ENCODE results near the gene SP5. TPM values are rescaled to one million over a fixed set of nuclear protein-coding genes. Genes with fewer than 3 reads are reported as not detected.

SP5 gene
- total and polyA plus RNA-seq, 9 of the 15 experiments (the other 6 are each of a cell fraction or from before 2014, with no cell fraction given), result 0.03 to 1.7 (median 0.16) TPM; not detected in 1

- TF ChIP-seq, protein P1, sequence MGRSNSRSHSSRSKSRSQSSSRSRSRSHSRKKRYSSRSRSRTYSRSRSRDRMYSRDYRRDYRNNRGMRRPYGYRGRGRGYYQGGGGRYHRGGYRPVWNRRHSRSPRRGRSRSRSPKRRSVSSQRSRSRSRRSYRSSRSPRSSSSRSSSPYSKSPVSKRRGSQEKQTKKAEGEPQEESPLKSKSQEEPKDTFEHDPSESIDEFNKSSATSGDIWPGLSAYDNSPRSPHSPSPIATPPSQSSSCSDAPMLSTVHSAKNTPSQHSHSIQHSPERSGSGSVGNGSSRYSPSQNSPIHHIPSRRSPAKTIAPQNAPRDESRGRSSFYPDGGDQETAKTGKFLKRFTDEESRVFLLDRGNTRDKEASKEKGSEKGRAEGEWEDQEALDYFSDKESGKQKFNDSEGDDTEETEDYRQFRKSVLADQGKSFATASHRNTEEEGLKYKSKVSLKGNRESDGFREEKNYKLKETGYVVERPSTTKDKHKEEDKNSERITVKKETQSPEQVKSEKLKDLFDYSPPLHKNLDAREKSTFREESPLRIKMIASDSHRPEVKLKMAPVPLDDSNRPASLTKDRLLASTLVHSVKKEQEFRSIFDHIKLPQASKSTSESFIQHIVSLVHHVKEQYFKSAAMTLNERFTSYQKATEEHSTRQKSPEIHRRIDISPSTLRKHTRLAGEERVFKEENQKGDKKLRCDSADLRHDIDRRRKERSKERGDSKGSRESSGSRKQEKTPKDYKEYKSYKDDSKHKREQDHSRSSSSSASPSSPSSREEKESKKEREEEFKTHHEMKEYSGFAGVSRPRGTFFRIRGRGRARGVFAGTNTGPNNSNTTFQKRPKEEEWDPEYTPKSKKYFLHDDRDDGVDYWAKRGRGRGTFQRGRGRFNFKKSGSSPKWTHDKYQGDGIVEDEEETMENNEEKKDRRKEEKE (IDR thresholded peaks at IDR 0.05; ENCODE audit: borderline replicate concordance in 1 of 2, control insufficient read depth in 1 of 2, low read depth in 2 of 2, low read length in 1 of 2), result no peak
- TF ChIP-seq ZNF384 (IDR thresholded peaks at IDR 0.05; ENCODE audit: low read depth, low read length), result no peak
- TF ChIP-seq ARHGAP35 (IDR thresholded peaks at IDR 0.05; ENCODE audit: partially characterized antibody), result no peak
- TF ChIP-seq ZBTB1 (CRISPR knock-in tag; IDR thresholded peaks at IDR 0.05; ENCODE audit: borderline replicate concordance, low read depth), result no peak
- TF ChIP-seq ZFX (CRISPR knock-in tag; IDR thresholded peaks at IDR 0.05), result no peak
- TF ChIP-seq U2AF2 (optimal IDR thresholded peaks at IDR 0.05; ENCODE audit: low read depth, low read length), result no peak
- TF ChIP-seq ZNF431 (CRISPR knock-in tag; IDR thresholded peaks at IDR 0.05), result no peak
Measured at GRCh38 chr2:170681311-170681710, 33.8 kb upstream of the SP5 start (continued).

- H3K27ac ChIP-seq (ENCODE audit: extremely low read depth, low read depth, low read length), result no peak overlapping the region
- no peaks in the 10 kb centered on the region; a peak in 1 of 5 replicates for H3K4me1 ChIP-seq (replicated peaks in 1 of 2; ENCODE audit: control insufficient read depth in 2 of 2, insufficient read depth in 2 of 2, low read length in 2 of 2)
- TF ChIP-seq HIVEP1 (CRISPR knock-in tag; IDR thresholded peaks at IDR 0.05) (no peak), CAMTA2 (CRISPR knock-in tag; conservative IDR thresholded peaks at IDR 0.05) (no peak), RAD21 (CRISPR knock-in tag; conservative IDR thresholded peaks at IDR 0.05 in 1 of 2, IDR thresholded peaks at IDR 0.05 in 1 of 2) (peak in 1 of 2 experiments; percentile 27; a peak in 1 of 4 replicates), ZNF785 (CRISPR knock-in tag; IDR thresholded peaks at IDR 0.05) (no peak), ZZZ3 (IDR thresholded peaks at IDR 0.05) (no peak), CTBP1 (IDR thresholded peaks at IDR 0.05; ENCODE audit: borderline replicate concordance) (peak; percentile 16; the same call in 1 of the 2 replicates)
- H3K9me1 ChIP-seq (ENCODE audit: control insufficient read depth, insufficient read depth, low read length), result no peaks in the 10 kb centered on the region
- H4K20me1 ChIP-seq (replicated peaks; ENCODE audit: control insufficient read depth, insufficient read depth, low read length), result no peaks in the 10 kb centered on the region
- intact Hi-C loops (cut with micrococcal nuclease), result no loop called here
- ATAC-seq (peak; percentile 72), FAIRE-seq (peak; percentile 15), DNase-seq (ENCODE audit: extremely low read depth in 1 of 4, low spot score in 3 of 4) (no peak)
- in situ Hi-C loops (cut with MboI), result no loop called here
- WGBS (ENCODE audit: insufficient coverage, low coverage, missing lambda C conversion rate), result 16% methylated on average over 4 of the region's 4 CpGs
- H3K9me3 ChIP-seq (replicated peaks; ENCODE audit: control insufficient read depth, insufficient read depth, low read depth, low read length), result no peaks in the 10 kb centered on the region
- no peaks in the 10 kb centered on the region for H3K36me3 ChIP-seq (ENCODE audit: control insufficient read depth, insufficient read depth, low read length)
- H3K4me3 ChIP-seq, result no peak overlapping the region
- BruUV-seq (replicated peaks), result no TSS peak
- H3K4me2 ChIP-seq (ENCODE audit: insufficient read depth, low read length), result no peak overlapping the region
- ChIA-PET POLR2A (no interaction called here), CTCF (ENCODE audit: low intra/inter-chr PET ratio) (no interaction called here)
- H2AFZ ChIP-seq (ENCODE audit: low read depth, low read length), result peak overlapping the region; percentile 71
- H3K79me2 ChIP-seq (ENCODE audit: control insufficient read depth, insufficient read depth, low read length), result no peaks in the 10 kb centered on the region
- H3K9ac ChIP-seq (ENCODE audit: insufficient read depth in 1 of 2, low read depth in 2 of 2, low read length in 2 of 2), result no peak overlapping the region
- no peaks in the 10 kb centered on the region for H3K27me3 ChIP-seq (ENCODE audit: control insufficient read depth in 2 of 2, insufficient read depth in 2 of 2, low read length in 2 of 2)
Measured at GRCh38 chr2:170685591-170685990, 29.5 kb upstream of the SP5 start.
